ENCODE data around the gene TNIK.

TNIK gene

GRCh38 chr3:171168551-171168950, 291.7 kb downstream of the TNIK start:
- Histone ChIP-seq H3K79me2 (ENCODE audit: insufficient read depth, low read length) (no peaks in the 10 kb centered on the region), H3K27ac (ENCODE audit: low read depth, low read length, poor library complexity, severe bottlenecking) (no peak overlapping the region), H3K27me3 (ENCODE audit: insufficient read depth, low read length) (no peaks in the 10 kb centered on the region), H3K9ac (ENCODE audit: low read length) (no peak overlapping the region), H3F3A (ENCODE audit: insufficient read depth, low read length) (no peaks in the 10 kb centered on the region), H3K4me2 (ENCODE audit: low read length) (no peak overlapping the region), H4K20me1 (ENCODE audit: insufficient read depth, low read length) (no peaks in the 10 kb centered on the region), H3K4me1 (ENCODE audit: insufficient read depth, low read length, severe bottlenecking) (no peaks in the 10 kb centered on the region), H2AFZ (ENCODE audit: low read length) (no peak overlapping the region), H3K9me2 (ENCODE audit: low read depth, low read length) (no peaks in the 10 kb centered on the region), H3K9me3 (ENCODE audit: low read length) (no peaks in the 10 kb centered on the region), H3K36me3 (ENCODE audit: insufficient read depth, low read length) (no peaks in the 10 kb centered on the region), H3K4me3 (ENCODE audit: low read depth, low read length, poor library complexity, severe bottlenecking) (no peak overlapping the region)
- no peak for TF ChIP-seq EZH2 (IDR thresholded peaks at IDR 0.05; ENCODE audit: borderline replicate concordance, low read length)
- TF ChIP-seq, protein P1, sequence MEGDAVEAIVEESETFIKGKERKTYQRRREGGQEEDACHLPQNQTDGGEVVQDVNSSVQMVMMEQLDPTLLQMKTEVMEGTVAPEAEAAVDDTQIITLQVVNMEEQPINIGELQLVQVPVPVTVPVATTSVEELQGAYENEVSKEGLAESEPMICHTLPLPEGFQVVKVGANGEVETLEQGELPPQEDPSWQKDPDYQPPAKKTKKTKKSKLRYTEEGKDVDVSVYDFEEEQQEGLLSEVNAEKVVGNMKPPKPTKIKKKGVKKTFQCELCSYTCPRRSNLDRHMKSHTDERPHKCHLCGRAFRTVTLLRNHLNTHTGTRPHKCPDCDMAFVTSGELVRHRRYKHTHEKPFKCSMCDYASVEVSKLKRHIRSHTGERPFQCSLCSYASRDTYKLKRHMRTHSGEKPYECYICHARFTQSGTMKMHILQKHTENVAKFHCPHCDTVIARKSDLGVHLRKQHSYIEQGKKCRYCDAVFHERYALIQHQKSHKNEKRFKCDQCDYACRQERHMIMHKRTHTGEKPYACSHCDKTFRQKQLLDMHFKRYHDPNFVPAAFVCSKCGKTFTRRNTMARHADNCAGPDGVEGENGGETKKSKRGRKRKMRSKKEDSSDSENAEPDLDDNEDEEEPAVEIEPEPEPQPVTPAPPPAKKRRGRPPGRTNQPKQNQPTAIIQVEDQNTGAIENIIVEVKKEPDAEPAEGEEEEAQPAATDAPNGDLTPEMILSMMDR (IDR thresholded peaks at IDR 0.05; ENCODE audit: low read length), result no peak

GRCh38 chr3:171168086-171168485, 292.1 kb downstream of the TNIK start:
- Histone ChIP-seq H3K4me1 (ENCODE audit: insufficient read depth, low read length, severe bottlenecking) (no peaks in the 10 kb centered on the region), H4K20me1 (ENCODE audit: insufficient read depth, low read length) (no peaks in the 10 kb centered on the region), H3K9me3 (ENCODE audit: low read length) (no peaks in the 10 kb centered on the region), H3K27me3 (ENCODE audit: insufficient read depth, low read length) (no peaks in the 10 kb centered on the region), H3K9ac (ENCODE audit: low read length) (no peak overlapping the region), H3K27ac (ENCODE audit: low read depth, low read length, poor library complexity, severe bottlenecking) (no peak overlapping the region), H3K4me3 (ENCODE audit: low read depth, low read length, poor library complexity, severe bottlenecking) (no peak overlapping the region), H3K4me2 (ENCODE audit: low read length) (no peak overlapping the region), H3F3A (ENCODE audit: insufficient read depth, low read length) (no peaks in the 10 kb centered on the region), H3K36me3 (ENCODE audit: insufficient read depth, low read length) (no peaks in the 10 kb centered on the region), H2AFZ (ENCODE audit: low read length) (no peak overlapping the region), H3K79me2 (ENCODE audit: insufficient read depth, low read length) (no peaks in the 10 kb centered on the region), H3K9me2 (ENCODE audit: low read depth, low read length) (no peaks in the 10 kb centered on the region)
- TF ChIP-seq, protein P1 (IDR thresholded peaks at IDR 0.05; ENCODE audit: low read length), result no peak
- TF ChIP-seq EZH2 (IDR thresholded peaks at IDR 0.05; ENCODE audit: borderline replicate concordance, low read length), result no peak

DNA sequence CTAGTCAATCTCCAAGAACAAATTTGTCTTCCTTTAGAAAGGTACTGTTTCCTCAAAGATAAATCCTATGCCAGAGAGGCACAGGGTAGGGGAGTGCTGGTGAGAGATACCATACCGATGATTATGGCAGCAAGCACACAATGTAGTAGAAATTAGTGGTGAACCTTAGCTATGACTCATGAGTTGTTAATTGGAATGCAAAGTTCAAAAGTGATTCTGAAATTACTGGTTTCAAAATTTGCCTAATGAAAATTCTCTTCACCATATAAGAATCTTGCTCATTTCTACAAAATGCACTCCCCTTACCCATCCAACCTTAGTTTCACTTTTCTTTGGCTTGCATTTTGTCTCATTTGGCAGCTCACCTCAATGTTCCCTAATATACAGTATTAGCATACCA, 294.2 kb downstream of the TNIK start:
- H3K9me2 ChIP-seq (ENCODE audit: low read depth, low read length), result no peaks in the 10 kb centered on the region
- H3K27me3 ChIP-seq (ENCODE audit: insufficient read depth, low read length), result no peaks in the 10 kb centered on the region
- no peak overlapping the region for H3K9ac ChIP-seq (ENCODE audit: low read length)
- no peaks in the 10 kb centered on the region for H3K79me2 ChIP-seq (ENCODE audit: insufficient read depth, low read length)
- H3F3A ChIP-seq (ENCODE audit: insufficient read depth, low read length), result no peaks in the 10 kb centered on the region
- H3K4me2 ChIP-seq (ENCODE audit: low read length), result no peak overlapping the region
- no peaks in the 10 kb centered on the region for H4K20me1 ChIP-seq (ENCODE audit: insufficient read depth, low read length)
- H3K36me3 ChIP-seq (ENCODE audit: insufficient read depth, low read length), result no peaks in the 10 kb centered on the region
- no peak overlapping the region for H2AFZ ChIP-seq (ENCODE audit: low read length)
- no peak overlapping the region for H3K27ac ChIP-seq (ENCODE audit: low read depth, low read length, poor library complexity, severe bottlenecking)
- H3K4me3 ChIP-seq (ENCODE audit: low read depth, low read length, poor library complexity, severe bottlenecking), result no peak overlapping the region
- H3K9me3 ChIP-seq (ENCODE audit: low read length), result no peaks in the 10 kb centered on the region
- TF ChIP-seq EZH2 (IDR thresholded peaks at IDR 0.05; ENCODE audit: borderline replicate concordance, low read length), result no peak
- TF ChIP-seq, protein P1 (IDR thresholded peaks at IDR 0.05; ENCODE audit: low read length), result no peak
- no peaks in the 10 kb centered on the region for H3K4me1 ChIP-seq (ENCODE audit: insufficient read depth, low read length, severe bottlenecking)

Measured in OCI-LY1 (cell line).